Breast epithelium (tissue), 4 donors: ENCODE results near the gene IL6. TPM values are rescaled to one million over a fixed set of nuclear protein-coding genes. Genes with fewer than 3 reads are reported as not detected.
"Not testable (repeated sequence)": the region's sequence is repeated elsewhere in the genome, so short reads cannot be mapped to it uniquely, and the experiment has no call there.

Experiments used
- DNase-seq, 2 donors: peaks; one replicate each; pipeline ENCODE4 v3.0.0-alpha.2; 2019; ENCODE audit warnings: low spot score in 2 of 2
- H3K27ac ChIP-seq, 2 donors: fragments of 200-600 bp; sonication (generic) in 1 of 2; one replicate each; pipeline ENCODE4 v1.5.1; 2016 to 2019; ENCODE audit warnings: mild to moderate bottlenecking in 1 of 2
- H3K27me3 ChIP-seq, 2 donors: fragments of 200-600 bp; sonication (generic) in 1 of 2; one replicate each; pipeline versions ENCODE4 v1.5.1 to v1.6.0; 2017 to 2019; ENCODE audit warnings: control low read depth in 1 of 2, mild to moderate bottlenecking in 1 of 2
- H3K36me3 ChIP-seq: fragments of 200-600 bp; one replicate; pipeline ENCODE4 v1.5.1; 2019
- H3K4me1 ChIP-seq, 2 donors: fragments of 200-600 bp; sonication (generic); one replicate each; pipeline ENCODE4 v1.5.1; 2016 to 2019; ENCODE audit warnings: control low read depth in 1 of 2
- H3K4me3 ChIP-seq, 3 donors: fragments of 200-600 bp; sonication (generic); 1 replicate in 2 of 3; 2 replicates in 1 of 3; pipeline ENCODE4 v1.5.1; 2016 to 2019; ENCODE audit warnings: mild to moderate bottlenecking in 3 of 3, moderate library complexity in 2 of 3
- H3K9me3 ChIP-seq, 2 donors: fragments of 200-600 bp; sonication (generic) in 1 of 2; one replicate each; pipeline ENCODE4 v1.5.1; 2016 to 2019; ENCODE audit warnings: control low read depth in 1 of 2
- CTCF ChIP-seq, 3 donors: fragments of 450-650 bp; IDR thresholded peaks; one replicate each; pipeline ENCODE4 v1.5.1; 2016 to 2017; ENCODE audit warnings: antibody characterized with exemption in 3 of 3, mild to moderate bottlenecking in 3 of 3, moderate library complexity in 3 of 3
- POLR2A ChIP-seq: fragments of 450-650 bp; IDR thresholded peaks from one replicate; pipeline ENCODE4 v1.6.1; 2016; ENCODE audit warnings: antibody characterized with exemption, mild to moderate bottlenecking, moderate library complexity
- POLR2AphosphoS5 ChIP-seq, 3 donors: sonication (generic); formaldehyde crosslinking; IDR thresholded peaks; one replicate each; pipeline ENCODE4 v1.6.1; 2017; ENCODE audit warnings: antibody characterized with exemption in 3 of 3
- intact Hi-C: fragments of 100-400 bp; cut with DNase I; formaldehyde crosslinking; loops from one replicate; pipeline ENCODE4 v1.15.1; 2023; ENCODE audit warnings: low total_unique reads
- total RNA-seq, 3 donors: library from RNA; depleted of rRNA; stranded (reverse); fragments of >200 nt; gene quantifications; one replicate each; pipeline ENCODE4 v1.1.0, GENCODE V29; 2016

The IL6 gene
- total RNA-seq, 3 donors from 2014 or later, result 3.8 to 55.3 (median 11.8) TPM

- H3K27me3 ChIP-seq, result no peaks in the 10 kb centered on the region
- no peaks in the 10 kb centered on the region for H3K9me3 ChIP-seq
- no peaks in the 10 kb centered on the region for H3K36me3 ChIP-seq
- TF ChIP-seq POLR2AphosphoS5 (IDR thresholded peaks at IDR 0.05), result no peak
- TF ChIP-seq CTCF (IDR thresholded peaks at IDR 0.05), result no peak
- TF ChIP-seq POLR2A, result no peak
- no peak overlapping the region for H3K27ac ChIP-seq
- no peak overlapping the region for H3K4me3 ChIP-seq
- intact Hi-C loops, result no loop called here
- H3K4me1 ChIP-seq, result no peaks in the 10 kb centered on the region
- no peak for DNase-seq
These were observed 24.5 kb upstream of the IL6 start for GRCh38 chr7:22702516-22702915.

- H3K4me1 ChIP-seq, H3K27me3 ChIP-seq, H3K27ac ChIP-seq, H3K4me3 ChIP-seq, intact Hi-C loops, H3K36me3 ChIP-seq, DNase-seq, H3K9me3 ChIP-seq: not testable (repeated sequence)
These were observed 23.7 kb upstream of the IL6 start for GRCh38 chr7:22703107-22703855.

GRCh38 chr7:22703978-22704610 is 22.9 kb upstream of the IL6 start:
- not testable (repeated sequence) for DNase-seq, H3K4me1 ChIP-seq, H3K4me3 ChIP-seq

GRCh38 chr7:22704722-22705121 is 22.3 kb upstream of the IL6 start:
- H3K27me3 ChIP-seq, H3K9me3 ChIP-seq, intact Hi-C loops, H3K27ac ChIP-seq, H3K4me1 ChIP-seq, H3K36me3 ChIP-seq, H3K4me3 ChIP-seq, DNase-seq: not testable (repeated sequence)

More at GRCh38 chr7:22703978-22704610, 22.9 kb upstream of the IL6 start:
- H3K27ac ChIP-seq, H3K27me3 ChIP-seq, H3K9me3 ChIP-seq, intact Hi-C loops, H3K36me3 ChIP-seq: not testable (repeated sequence)

GRCh38 chr7:22705874-22706273 is 21.1 kb upstream of the IL6 start:
- intact Hi-C loops, H3K27ac ChIP-seq, H3K4me1 ChIP-seq, H3K4me3 ChIP-seq, DNase-seq, H3K27me3 ChIP-seq, H3K9me3 ChIP-seq, H3K36me3 ChIP-seq: not testable (repeated sequence)

- H3K9me3 ChIP-seq, H3K4me1 ChIP-seq, H3K27ac ChIP-seq, intact Hi-C loops, H3K4me3 ChIP-seq, DNase-seq, H3K27me3 ChIP-seq, H3K36me3 ChIP-seq: not testable (repeated sequence)
These were observed 19.8 kb upstream of the IL6 start for GRCh38 chr7:22707026-22707691.

GRCh38 chr7:22708214-22708613 is 18.8 kb upstream of the IL6 start:
- H3K4me3 ChIP-seq, H3K9me3 ChIP-seq, H3K27me3 ChIP-seq, H3K4me1 ChIP-seq, intact Hi-C loops, H3K27ac ChIP-seq, DNase-seq, H3K36me3 ChIP-seq: not testable (repeated sequence)

- H3K9me3 ChIP-seq, DNase-seq, H3K4me1 ChIP-seq, intact Hi-C loops, H3K4me3 ChIP-seq, H3K27me3 ChIP-seq, H3K36me3 ChIP-seq, H3K27ac ChIP-seq: not testable (repeated sequence)
These were observed 18.3 kb upstream of the IL6 start for GRCh38 chr7:22708677-22709061.

- H3K27me3 ChIP-seq, intact Hi-C loops, H3K4me1 ChIP-seq: not testable (repeated sequence)
These were observed 17.8 kb upstream of the IL6 start for GRCh38 chr7:22709062-22709829.

More at GRCh38 chr7:22709062-22709829, 17.8 kb upstream of the IL6 start:
- H3K27ac ChIP-seq, H3K36me3 ChIP-seq, DNase-seq, H3K4me3 ChIP-seq, H3K9me3 ChIP-seq: not testable (repeated sequence)
